Muscle layer of colon (tissue), 2 donors: ENCODE data around the gene ROCK2.

Source experiments
- H3K27ac ChIP-seq: one replicate; pipeline ENCODE4 v1.7.0; 2013; ENCODE audit warnings: low read depth, mild to moderate bottlenecking, low read length, moderate library complexity
- H3K27me3 ChIP-seq, 2 donors: one replicate each; pipeline ENCODE4 v1.7.0; 2013; ENCODE audit warnings: low read length in 2 of 2, mild to moderate bottlenecking in 2 of 2; ENCODE audit not compliant: insufficient read depth in 2 of 2, control insufficient read depth in 1 of 2
- H3K36me3 ChIP-seq: one replicate; pipeline ENCODE4 v1.7.0; 2013; ENCODE audit warnings: mild to moderate bottlenecking, low read length; ENCODE audit not compliant: insufficient read depth
- H3K4me1 ChIP-seq: one replicate; pipeline ENCODE4 v1.7.0; 2013; ENCODE audit warnings: mild to moderate bottlenecking, low read length; ENCODE audit not compliant: insufficient read depth
- H3K4me3 ChIP-seq, 2 donors: one replicate each; pipeline ENCODE4 v1.7.0; 2013; ENCODE audit warnings: low read length in 2 of 2, low read depth in 1 of 2, mild to moderate bottlenecking in 1 of 2, moderate library complexity in 1 of 2
- H3K9ac ChIP-seq: one replicate; pipeline ENCODE4 v1.7.0; 2013; ENCODE audit warnings: low read length
- H3K9me3 ChIP-seq: one replicate; pipeline ENCODE4 v1.7.0; 2013; ENCODE audit warnings: mild to moderate bottlenecking, low read length
- donor health status: abdominal sarcoma.
- donor health status: Adenocarcinoma of cecum.

The ROCK2 gene

DNA sequence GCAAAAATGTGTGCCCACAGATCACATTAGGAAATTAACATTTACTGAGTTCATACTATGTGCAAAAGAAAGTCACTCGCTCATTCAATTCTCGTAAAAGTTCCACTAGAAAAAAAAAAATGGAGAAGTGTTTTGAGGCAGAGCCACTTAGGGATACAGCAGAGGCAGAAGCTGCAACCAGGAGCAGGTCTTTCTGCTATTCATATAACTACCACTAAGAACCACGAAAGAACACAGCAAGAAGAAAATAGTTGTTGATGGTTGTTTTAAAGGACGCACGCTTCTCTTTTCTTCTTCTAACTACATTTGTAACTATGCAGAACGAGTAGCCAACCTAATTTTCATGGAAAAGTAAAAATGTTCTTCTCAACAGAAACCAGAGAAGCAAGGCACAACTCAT, 45.0 kb downstream of the ROCK2 start:
- Histone ChIP-seq H3K27me3 (no peaks in the 10 kb centered on the region), H3K27ac (no peak overlapping the region), H3K9me3 (no peaks in the 10 kb centered on the region)

GRCh38 chr2:11298592-11298991, 45.8 kb downstream of the ROCK2 start:
- Histone ChIP-seq H3K4me1 (peaks cover 9% of the 10 kb centered on the region), H3K27ac (no peak overlapping the region), H3K9me3 (no peaks in the 10 kb centered on the region), H3K27me3 (no peaks in the 10 kb centered on the region), H3K9ac (no peak overlapping the region), H3K36me3 (no peaks in the 10 kb centered on the region), H3K4me3 (no peak overlapping the region)

More for the DNA sequence above, 45.0 kb downstream of the ROCK2 start:
- H3K9ac ChIP-seq = no peak overlapping the region
- peaks cover 9% of the 10 kb centered on the region for H3K4me1 ChIP-seq
- no peak overlapping the region for H3K4me3 ChIP-seq
- H3K36me3 ChIP-seq = no peaks in the 10 kb centered on the region

- H3K9ac ChIP-seq = no peak overlapping the region
- H3K27me3 ChIP-seq = no peaks in the 10 kb centered on the region
Observed at GRCh38 chr2:11296401-11296800, 48.0 kb downstream of the ROCK2 start.

DNA sequence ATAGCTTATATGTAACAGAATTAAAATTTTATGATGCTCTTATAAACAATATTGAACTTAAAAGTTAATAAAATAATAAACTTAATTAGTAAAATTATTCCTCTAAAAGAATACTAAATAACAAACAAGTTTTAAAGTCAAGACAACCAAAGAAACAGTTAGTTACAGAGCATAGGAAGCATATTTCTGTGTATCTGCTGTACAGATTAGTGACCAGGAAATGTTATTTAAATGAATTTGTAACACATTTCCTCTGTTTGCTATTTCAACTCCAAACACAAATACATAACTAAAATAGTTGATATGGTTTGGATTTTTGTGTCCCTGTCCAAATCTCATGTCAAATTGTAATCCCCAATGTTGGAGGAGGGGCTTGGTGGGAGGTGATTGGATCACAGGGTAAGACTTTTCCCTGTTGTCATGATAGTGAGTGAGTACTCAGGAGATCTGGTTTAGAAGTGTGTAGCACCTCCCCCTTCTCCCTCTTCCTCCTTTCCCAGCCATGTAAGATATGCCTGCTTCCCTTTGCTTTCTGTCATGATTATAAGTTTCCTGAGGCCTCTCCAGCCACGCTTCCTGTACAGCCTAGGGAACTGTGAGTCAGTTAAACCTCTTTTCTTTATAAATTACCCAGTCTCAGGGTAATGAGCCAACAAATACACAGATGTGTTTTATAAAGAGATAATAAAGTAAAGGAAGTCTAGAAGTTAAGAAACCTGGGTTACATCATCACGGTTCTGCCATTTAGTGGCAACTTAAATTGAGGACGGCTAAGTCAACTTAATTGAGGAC, 51.8 kb downstream of the ROCK2 start:
- Histone ChIP-seq H3K4me1 (peaks cover 13% of the 10 kb centered on the region), H3K27ac (no peak overlapping the region), H3K9ac (no peak overlapping the region), H3K4me3 (no peak overlapping the region), H3K27me3 (no peaks in the 10 kb centered on the region), H3K9me3 (no peaks in the 10 kb centered on the region), H3K36me3 (no peaks in the 10 kb centered on the region)

More at GRCh38 chr2:11296401-11296800, 48.0 kb downstream of the ROCK2 start:
- no peak overlapping the region for H3K27ac ChIP-seq
- H3K9me3 ChIP-seq = no peaks in the 10 kb centered on the region
- H3K4me1 ChIP-seq = peaks cover 10% of the 10 kb centered on the region
- H3K36me3 ChIP-seq = no peaks in the 10 kb centered on the region
- no peak overlapping the region for H3K4me3 ChIP-seq

DNA sequence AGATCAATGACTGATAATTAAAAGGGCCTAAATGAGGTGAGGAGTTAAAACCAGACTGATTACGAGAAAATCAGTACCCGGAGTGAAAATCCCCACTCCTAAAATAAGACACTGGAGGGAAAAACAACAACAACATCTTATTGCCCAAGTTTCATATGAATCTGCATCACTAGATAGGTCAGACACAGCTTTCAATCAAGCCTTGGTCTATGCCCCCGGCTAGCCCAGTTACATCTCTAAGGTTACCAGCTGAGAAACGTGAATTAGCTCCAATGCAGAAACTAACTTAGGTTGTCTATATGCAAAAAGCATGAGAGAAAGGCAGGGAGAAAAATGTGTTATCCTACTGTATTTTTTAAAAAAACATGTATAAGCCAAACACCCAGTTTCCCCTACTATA, 53.7 kb downstream of the ROCK2 start:
- Histone ChIP-seq H3K9ac (no peak overlapping the region), H3K9me3 (no peaks in the 10 kb centered on the region), H3K4me3 (no peak overlapping the region), H3K27ac (no peak overlapping the region), H3K36me3 (no peaks in the 10 kb centered on the region), H3K4me1 (peaks cover 13% of the 10 kb centered on the region), H3K27me3 (no peaks in the 10 kb centered on the region)

DNA sequence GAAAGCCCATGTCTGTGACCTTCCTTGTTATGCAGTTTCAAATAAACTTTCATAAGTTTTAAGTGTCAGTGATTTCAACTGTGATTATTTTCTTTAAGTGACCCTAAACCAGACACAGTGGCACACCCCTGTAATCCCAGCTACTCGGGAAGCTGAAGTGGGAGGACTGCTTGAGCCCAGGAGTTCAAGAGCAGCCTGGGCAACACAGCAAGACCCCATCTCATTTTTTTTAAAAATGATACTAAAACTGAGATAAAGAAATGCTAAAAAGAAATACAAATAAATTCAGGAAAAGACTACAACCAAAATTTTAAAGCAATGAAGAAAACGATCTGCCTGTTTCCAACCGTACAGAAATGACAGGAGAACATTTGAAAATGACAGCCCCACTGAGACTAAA, 54.2 kb downstream of the ROCK2 start:
- Histone ChIP-seq H3K36me3 (no peaks in the 10 kb centered on the region), H3K27ac (no peak overlapping the region), H3K9ac (no peak overlapping the region), H3K27me3 (no peaks in the 10 kb centered on the region), H3K4me1 (peaks cover 13% of the 10 kb centered on the region), H3K4me3 (no peak overlapping the region), H3K9me3 (no peaks in the 10 kb centered on the region)

- peaks cover 7% of the 10 kb centered on the region for H3K36me3 ChIP-seq
- peaks cover 13% of the 10 kb centered on the region for H3K4me1 ChIP-seq
- no peak overlapping the region for H3K27ac ChIP-seq
- H3K9me3 ChIP-seq = no peaks in the 10 kb centered on the region
- no peak overlapping the region for H3K9ac ChIP-seq
- no peak overlapping the region for H3K4me3 ChIP-seq
- no peaks in the 10 kb centered on the region for H3K27me3 ChIP-seq
Observed at GRCh38 chr2:11288431-11288830, 56.0 kb downstream of the ROCK2 start.

GRCh38 chr2:11286749-11287148, 57.7 kb downstream of the ROCK2 start:
- H3K27me3 ChIP-seq = no peaks in the 10 kb centered on the region
- peaks cover 7% of the 10 kb centered on the region for H3K36me3 ChIP-seq
- H3K4me1 ChIP-seq = peaks cover 7% of the 10 kb centered on the region
- H3K27ac ChIP-seq = no peak overlapping the region
- no peaks in the 10 kb centered on the region for H3K9me3 ChIP-seq
- H3K9ac ChIP-seq = no peak overlapping the region
- H3K4me3 ChIP-seq = no peak overlapping the region

DNA sequence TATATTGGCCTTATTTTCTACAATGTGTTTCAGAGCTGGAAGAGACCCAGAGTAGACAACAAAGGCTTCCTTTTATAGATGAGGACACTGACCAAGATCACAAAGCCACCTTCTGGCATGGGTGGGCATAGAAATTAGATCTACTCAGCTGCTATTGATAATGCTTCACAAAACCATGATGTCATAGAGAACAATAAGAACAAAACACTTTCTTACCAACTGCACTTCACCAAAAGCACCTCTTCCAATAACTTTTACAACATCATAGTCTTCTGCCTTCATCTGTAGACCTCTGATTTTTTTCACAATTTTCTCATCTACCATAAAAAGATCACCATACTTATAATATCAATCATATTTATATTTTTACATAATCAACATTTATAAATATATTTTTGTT, 58.1 kb downstream of the ROCK2 start:
- Histone ChIP-seq H3K9ac (no peak overlapping the region), H3K4me1 (peaks cover 7% of the 10 kb centered on the region), H3K27me3 (no peaks in the 10 kb centered on the region), H3K27ac (no peak overlapping the region), H3K4me3 (no peak overlapping the region), H3K9me3 (no peaks in the 10 kb centered on the region), H3K36me3 (peaks cover 7% of the 10 kb centered on the region)

DNA sequence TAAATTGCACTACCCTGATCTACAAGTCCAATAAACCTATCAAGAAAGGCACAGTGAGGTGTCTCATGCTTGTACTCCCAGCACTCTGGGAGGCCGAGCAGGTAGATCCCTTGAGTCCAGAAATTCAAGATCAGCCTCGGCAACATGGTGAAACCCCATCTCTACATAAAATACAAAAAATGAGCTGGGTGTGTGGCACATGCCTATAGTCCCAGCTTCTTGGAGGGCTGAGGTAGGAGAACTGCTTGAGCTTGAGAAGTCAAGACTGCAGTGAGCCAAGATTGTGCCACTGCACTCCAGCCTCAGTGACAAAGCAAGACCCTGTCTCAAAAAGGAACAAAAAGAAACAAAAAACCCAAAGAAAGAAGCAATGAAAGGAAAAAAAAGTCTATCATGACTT, 58.9 kb downstream of the ROCK2 start:
- H3K36me3 ChIP-seq = peaks cover 7% of the 10 kb centered on the region
- H3K9me3 ChIP-seq = no peaks in the 10 kb centered on the region
- no peak overlapping the region for H3K4me3 ChIP-seq
- H3K27me3 ChIP-seq = no peaks in the 10 kb centered on the region
- H3K27ac ChIP-seq = no peak overlapping the region
- H3K4me1 ChIP-seq = peaks cover 7% of the 10 kb centered on the region
- no peak overlapping the region for H3K9ac ChIP-seq

- peaks cover 7% of the 10 kb centered on the region for H3K36me3 ChIP-seq
- H3K4me1 ChIP-seq = no peaks in the 10 kb centered on the region
- no peak overlapping the region for H3K9ac ChIP-seq
- no peak overlapping the region for H3K27ac ChIP-seq
- no peak overlapping the region for H3K4me3 ChIP-seq
- no peaks in the 10 kb centered on the region for H3K9me3 ChIP-seq
- no peaks in the 10 kb centered on the region for H3K27me3 ChIP-seq
Observed at GRCh38 chr2:11281186-11281585, 63.2 kb downstream of the ROCK2 start.

DNA sequence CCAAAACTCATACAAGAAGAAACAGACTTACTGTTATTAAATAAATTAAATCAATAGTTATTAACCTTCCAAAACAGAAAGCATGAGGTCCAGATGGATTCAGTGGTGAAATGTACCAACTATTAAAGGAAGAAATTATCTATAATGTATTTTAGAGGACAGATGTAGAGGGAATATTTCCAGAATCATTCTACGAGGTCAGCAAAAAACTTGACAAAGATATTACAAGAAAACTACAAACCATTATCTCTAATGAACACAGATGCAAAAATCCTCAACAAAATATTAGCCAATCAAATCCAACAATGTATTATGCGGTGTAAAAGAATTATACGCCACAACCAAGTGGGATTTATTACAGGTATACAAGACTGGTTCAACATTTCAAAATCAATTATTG, 63.7 kb downstream of the ROCK2 start:
- no peak overlapping the region for H3K27ac ChIP-seq
- no peaks in the 10 kb centered on the region for H3K9me3 ChIP-seq
- H3K27me3 ChIP-seq = no peaks in the 10 kb centered on the region
- no peaks in the 10 kb centered on the region for H3K4me1 ChIP-seq
- H3K4me3 ChIP-seq = no peak overlapping the region
- H3K36me3 ChIP-seq = peaks cover 7% of the 10 kb centered on the region
- no peak overlapping the region for H3K9ac ChIP-seq
